H1 (cell line): ENCODE data around the gene TTC22. TPM values are rescaled to one million over a fixed set of nuclear protein-coding genes. Genes with fewer than 3 reads are reported as not detected.

Source experiments
- CEBPB ChIP-seq: IDR thresholded peaks from 2 replicates; pipeline ENCODE4 v1.6.1; 2012; ENCODE audit warnings: low read depth, low read length
- POLR2AphosphoS5 ChIP-seq: IDR thresholded peaks from 2 replicates; pipeline ENCODE4 v1.6.1; 2011; ENCODE audit warnings: low read depth, low read length
- SIN3A ChIP-seq, 2 experiments: IDR thresholded peaks in 1 of 2; conservative IDR thresholded peaks in 1 of 2; 2 replicates each; pipeline ENCODE4 v1.6.1; 2011 to 2012; ENCODE audit warnings: low read length in 2 of 2, improper control_type of control experiment in 1 of 2, low read depth in 1 of 2, mild to moderate bottlenecking in 1 of 2
- TAF7 ChIP-seq: optimal IDR thresholded peaks from 2 replicates; pipeline ENCODE3; 2011; ENCODE audit warnings: low read depth, mild to moderate bottlenecking, inconsistent platforms, low read length, moderate library complexity, borderline replicate concordance
- polyA plus RNA-seq, 7 experiments: library from polyadenylated mRNA; depleted of rRNA in 3 of 7; stranded (reverse) in 5 of 7; unstranded in 2 of 7; fragments of >200 nt in 5 of 7; fragments of 200-250 nt in 2 of 7; gene quantifications; 1 replicate in 5 of 7; 2 replicates in 1 of 7; 4 replicates in 1 of 7; pipeline versions ENCODE4 v1.2.1 to v1.2.3, GENCODE V29; 2011 to 2013; ENCODE audit warnings: missing spikeins in 2 of 7, mixed read lengths in 2 of 7
- total RNA-seq: library from RNA; stranded (reverse); fragmentation: NEBNext Ultra II Directional; extraction: Animal tissue kit (Norgen Biotek cat#: 25700); gene quantifications from 2 replicates; pipeline ENCODE4 v1.2.1, GENCODE V29; 2021
- TF ChIP-seq, protein P1 (sequence below): fragments of 300-600 bp; sonication (generic); IDR thresholded peaks from 2 replicates; pipeline ENCODE4 v1.7.1; 2012; ENCODE audit warnings: low read length, moderate library complexity, mild to moderate bottlenecking, inconsistent platforms; ENCODE audit not compliant: insufficient replicate concordance

TTC22 gene
- total and polyA plus RNA-seq, 2 of the 8 experiments (the other 6 are each of a cell fraction or from before 2014, with no cell fraction given): 1.00 to 1.6 TPM

DNA sequence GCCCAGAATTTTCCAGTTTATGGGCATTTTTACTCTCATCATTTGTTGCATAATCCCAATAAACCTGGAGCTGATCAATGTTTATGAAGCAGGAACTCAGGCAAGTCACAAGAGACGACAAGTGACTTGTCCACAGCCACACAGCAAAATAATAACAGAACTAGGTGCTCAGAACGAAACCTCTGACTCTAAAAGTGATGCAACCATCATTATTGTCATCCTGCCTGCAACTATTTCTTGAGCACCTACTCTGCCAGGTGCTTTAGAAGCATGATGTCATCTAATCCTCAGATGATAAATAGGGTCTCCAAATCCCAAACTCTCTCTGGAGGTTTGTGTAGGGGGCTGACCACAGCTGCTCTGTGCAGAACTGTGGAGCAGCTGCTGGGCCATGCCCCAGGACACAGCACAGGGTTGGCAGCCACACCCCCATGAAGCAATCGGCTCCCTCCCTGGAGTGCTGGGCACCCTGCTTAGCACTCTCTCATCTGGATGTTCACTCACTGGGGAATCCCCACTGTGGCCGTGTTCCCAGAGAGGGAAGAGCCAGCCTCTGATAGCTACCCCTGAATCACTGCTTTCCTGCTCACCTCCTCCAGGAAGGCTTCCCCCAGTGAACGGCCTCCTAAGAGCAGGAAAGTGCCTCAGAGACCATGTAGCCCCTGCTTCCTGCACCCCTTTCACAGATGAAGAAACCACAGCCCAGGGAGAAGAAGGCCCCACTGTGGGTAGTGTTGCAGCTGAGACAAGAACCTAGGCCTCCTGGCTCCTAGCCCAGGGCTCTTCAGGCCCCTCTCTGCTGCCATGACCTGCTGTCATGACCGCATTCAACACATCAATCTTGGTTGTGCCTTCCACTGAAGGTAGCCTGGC lies 2.1 kb downstream of the TTC22 start (continued):
- TF ChIP-seq, protein P1, sequence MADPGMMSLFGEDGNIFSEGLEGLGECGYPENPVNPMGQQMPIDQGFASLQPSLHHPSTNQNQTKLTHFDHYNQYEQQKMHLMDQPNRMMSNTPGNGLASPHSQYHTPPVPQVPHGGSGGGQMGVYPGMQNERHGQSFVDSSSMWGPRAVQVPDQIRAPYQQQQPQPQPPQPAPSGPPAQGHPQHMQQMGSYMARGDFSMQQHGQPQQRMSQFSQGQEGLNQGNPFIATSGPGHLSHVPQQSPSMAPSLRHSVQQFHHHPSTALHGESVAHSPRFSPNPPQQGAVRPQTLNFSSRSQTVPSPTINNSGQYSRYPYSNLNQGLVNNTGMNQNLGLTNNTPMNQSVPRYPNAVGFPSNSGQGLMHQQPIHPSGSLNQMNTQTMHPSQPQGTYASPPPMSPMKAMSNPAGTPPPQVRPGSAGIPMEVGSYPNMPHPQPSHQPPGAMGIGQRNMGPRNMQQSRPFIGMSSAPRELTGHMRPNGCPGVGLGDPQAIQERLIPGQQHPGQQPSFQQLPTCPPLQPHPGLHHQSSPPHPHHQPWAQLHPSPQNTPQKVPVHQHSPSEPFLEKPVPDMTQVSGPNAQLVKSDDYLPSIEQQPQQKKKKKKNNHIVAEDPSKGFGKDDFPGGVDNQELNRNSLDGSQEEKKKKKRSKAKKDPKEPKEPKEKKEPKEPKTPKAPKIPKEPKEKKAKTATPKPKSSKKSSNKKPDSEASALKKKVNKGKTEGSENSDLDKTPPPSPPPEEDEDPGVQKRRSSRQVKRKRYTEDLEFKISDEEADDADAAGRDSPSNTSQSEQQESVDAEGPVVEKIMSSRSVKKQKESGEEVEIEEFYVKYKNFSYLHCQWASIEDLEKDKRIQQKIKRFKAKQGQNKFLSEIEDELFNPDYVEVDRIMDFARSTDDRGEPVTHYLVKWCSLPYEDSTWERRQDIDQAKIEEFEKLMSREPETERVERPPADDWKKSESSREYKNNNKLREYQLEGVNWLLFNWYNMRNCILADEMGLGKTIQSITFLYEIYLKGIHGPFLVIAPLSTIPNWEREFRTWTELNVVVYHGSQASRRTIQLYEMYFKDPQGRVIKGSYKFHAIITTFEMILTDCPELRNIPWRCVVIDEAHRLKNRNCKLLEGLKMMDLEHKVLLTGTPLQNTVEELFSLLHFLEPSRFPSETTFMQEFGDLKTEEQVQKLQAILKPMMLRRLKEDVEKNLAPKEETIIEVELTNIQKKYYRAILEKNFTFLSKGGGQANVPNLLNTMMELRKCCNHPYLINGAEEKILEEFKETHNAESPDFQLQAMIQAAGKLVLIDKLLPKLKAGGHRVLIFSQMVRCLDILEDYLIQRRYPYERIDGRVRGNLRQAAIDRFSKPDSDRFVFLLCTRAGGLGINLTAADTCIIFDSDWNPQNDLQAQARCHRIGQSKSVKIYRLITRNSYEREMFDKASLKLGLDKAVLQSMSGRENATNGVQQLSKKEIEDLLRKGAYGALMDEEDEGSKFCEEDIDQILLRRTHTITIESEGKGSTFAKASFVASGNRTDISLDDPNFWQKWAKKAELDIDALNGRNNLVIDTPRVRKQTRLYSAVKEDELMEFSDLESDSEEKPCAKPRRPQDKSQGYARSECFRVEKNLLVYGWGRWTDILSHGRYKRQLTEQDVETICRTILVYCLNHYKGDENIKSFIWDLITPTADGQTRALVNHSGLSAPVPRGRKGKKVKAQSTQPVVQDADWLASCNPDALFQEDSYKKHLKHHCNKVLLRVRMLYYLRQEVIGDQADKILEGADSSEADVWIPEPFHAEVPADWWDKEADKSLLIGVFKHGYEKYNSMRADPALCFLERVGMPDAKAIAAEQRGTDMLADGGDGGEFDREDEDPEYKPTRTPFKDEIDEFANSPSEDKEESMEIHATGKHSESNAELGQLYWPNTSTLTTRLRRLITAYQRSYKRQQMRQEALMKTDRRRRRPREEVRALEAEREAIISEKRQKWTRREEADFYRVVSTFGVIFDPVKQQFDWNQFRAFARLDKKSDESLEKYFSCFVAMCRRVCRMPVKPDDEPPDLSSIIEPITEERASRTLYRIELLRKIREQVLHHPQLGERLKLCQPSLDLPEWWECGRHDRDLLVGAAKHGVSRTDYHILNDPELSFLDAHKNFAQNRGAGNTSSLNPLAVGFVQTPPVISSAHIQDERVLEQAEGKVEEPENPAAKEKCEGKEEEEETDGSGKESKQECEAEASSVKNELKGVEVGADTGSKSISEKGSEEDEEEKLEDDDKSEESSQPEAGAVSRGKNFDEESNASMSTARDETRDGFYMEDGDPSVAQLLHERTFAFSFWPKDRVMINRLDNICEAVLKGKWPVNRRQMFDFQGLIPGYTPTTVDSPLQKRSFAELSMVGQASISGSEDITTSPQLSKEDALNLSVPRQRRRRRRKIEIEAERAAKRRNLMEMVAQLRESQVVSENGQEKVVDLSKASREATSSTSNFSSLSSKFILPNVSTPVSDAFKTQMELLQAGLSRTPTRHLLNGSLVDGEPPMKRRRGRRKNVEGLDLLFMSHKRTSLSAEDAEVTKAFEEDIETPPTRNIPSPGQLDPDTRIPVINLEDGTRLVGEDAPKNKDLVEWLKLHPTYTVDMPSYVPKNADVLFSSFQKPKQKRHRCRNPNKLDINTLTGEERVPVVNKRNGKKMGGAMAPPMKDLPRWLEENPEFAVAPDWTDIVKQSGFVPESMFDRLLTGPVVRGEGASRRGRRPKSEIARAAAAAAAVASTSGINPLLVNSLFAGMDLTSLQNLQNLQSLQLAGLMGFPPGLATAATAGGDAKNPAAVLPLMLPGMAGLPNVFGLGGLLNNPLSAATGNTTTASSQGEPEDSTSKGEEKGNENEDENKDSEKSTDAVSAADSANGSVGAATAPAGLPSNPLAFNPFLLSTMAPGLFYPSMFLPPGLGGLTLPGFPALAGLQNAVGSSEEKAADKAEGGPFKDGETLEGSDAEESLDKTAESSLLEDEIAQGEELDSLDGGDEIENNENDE: no peak
- no peak for TF ChIP-seq SIN3A (conservative IDR thresholded peaks at IDR 0.05 in 1 of 2, IDR thresholded peaks at IDR 0.05 in 1 of 2; ENCODE audit: low read depth in 1 of 2, low read length in 2 of 2)
- no peak for TF ChIP-seq POLR2AphosphoS5
- TF ChIP-seq CEBPB: no peak
- TF ChIP-seq TAF7: no peak
- TF ChIP-seq, all 59 proteins: peak for 0
